H9 (cell line): ENCODE measurements around the gene STXBP1. TPM values are rescaled to one million over a fixed set of nuclear protein-coding genes. Genes with fewer than 3 reads are reported as not detected.

ENCODE experiments used
- DNase-seq: peaks from one replicate; pipeline ENCODE4 v3.0.0-alpha.2; 2017
- H2AFZ ChIP-seq: one replicate; pipeline ENCODE4 v1.6.1; 2013; ENCODE audit warnings: mild to moderate bottlenecking, low read length, control low read depth, moderate library complexity
- H2AK5ac ChIP-seq: 2 replicates; pipeline ENCODE4 v1.6.1; 2013; ENCODE audit warnings: low read length, control low read depth, mixed read lengths; ENCODE audit not compliant: insufficient read length
- H2BK120ac ChIP-seq: one replicate; pipeline ENCODE4 v1.6.1; 2013; ENCODE audit warnings: low read depth, mild to moderate bottlenecking, low read length, control low read depth, inconsistent platforms; ENCODE audit not compliant: poor library complexity, severe bottlenecking
- H2BK12ac ChIP-seq: 2 replicates; pipeline ENCODE4 v1.6.1; 2013; ENCODE audit warnings: low read length, control low read depth, mixed read lengths, low read depth; ENCODE audit not compliant: insufficient read length
- H2BK15ac ChIP-seq: 2 replicates; pipeline ENCODE4 v1.6.1; 2013; ENCODE audit warnings: low read depth, low read length, control low read depth
- H2BK20ac ChIP-seq: one replicate; pipeline ENCODE4 v1.6.1; 2013; ENCODE audit warnings: low read depth, mild to moderate bottlenecking, low read length, control low read depth, inconsistent platforms; ENCODE audit not compliant: poor library complexity, severe bottlenecking
- H2BK5ac ChIP-seq: 2 replicates; pipeline ENCODE4 v1.6.1; 2013; ENCODE audit warnings: low read length, control low read depth, mixed read lengths; ENCODE audit not compliant: insufficient read length
- H3K14ac ChIP-seq: 2 replicates; pipeline ENCODE4 v1.6.1; 2013; ENCODE audit warnings: low read length, control low read depth; ENCODE audit not compliant: insufficient read depth
- H3K18ac ChIP-seq: 2 replicates; pipeline ENCODE4 v1.6.1; 2013; ENCODE audit warnings: low read depth, mild to moderate bottlenecking, mixed read lengths, low read length, control low read depth; ENCODE audit not compliant: insufficient read length
- H3K23ac ChIP-seq: 2 replicates; pipeline ENCODE4 v1.6.1; 2013; ENCODE audit warnings: low read length, control low read depth, mixed read lengths, low read depth; ENCODE audit not compliant: insufficient read length
- H3K23me2 ChIP-seq: 2 replicates; pipeline ENCODE4 v1.6.1; 2013; ENCODE audit warnings: low read depth, mild to moderate bottlenecking, mixed read lengths, low read length, control low read depth; ENCODE audit not compliant: insufficient read length, poor library complexity, severe bottlenecking
- H3K27ac ChIP-seq: 2 replicates; pipeline ENCODE4 v1.5.1; 2013; ENCODE audit warnings: low read length, control low read depth, mixed read lengths, low read depth; ENCODE audit not compliant: insufficient read length
- H3K27me3 ChIP-seq: 2 replicates; pipeline ENCODE4 v1.6.1; 2013; ENCODE audit warnings: low read length, control low read depth, inconsistent platforms; ENCODE audit not compliant: insufficient read depth
- H3K4ac ChIP-seq: 2 replicates; pipeline ENCODE4 v1.6.1; 2013; ENCODE audit warnings: low read depth, mild to moderate bottlenecking, control low read depth, inconsistent platforms, low read length, moderate library complexity
- H3K4me1 ChIP-seq: 2 replicates; pipeline ENCODE4 v1.6.1; 2013; ENCODE audit warnings: low read length, control low read depth, inconsistent platforms; ENCODE audit not compliant: insufficient read depth
- H3K4me2 ChIP-seq: 2 replicates; pipeline ENCODE4 v1.6.1; 2013; ENCODE audit warnings: low read length, control low read depth, mixed read lengths; ENCODE audit not compliant: insufficient read length, insufficient read depth
- H3K56ac ChIP-seq: 2 replicates; pipeline ENCODE4 v1.6.1; 2013; ENCODE audit warnings: low read depth, mild to moderate bottlenecking, mixed read lengths, low read length, control low read depth; ENCODE audit not compliant: insufficient read length
- H3K79me1 ChIP-seq: 2 replicates; pipeline ENCODE4 v1.6.1; 2013; ENCODE audit warnings: low read depth, mild to moderate bottlenecking, moderate library complexity, low read length, control low read depth, inconsistent platforms; ENCODE audit not compliant: insufficient read depth, poor library complexity, severe bottlenecking
- H3K79me2 ChIP-seq: 2 replicates; pipeline ENCODE4 v1.6.1; 2013; ENCODE audit warnings: low read length, control low read depth, inconsistent platforms; ENCODE audit not compliant: insufficient read depth
- H3K9ac ChIP-seq: 2 replicates; pipeline ENCODE4 v1.6.1; 2013; ENCODE audit warnings: low read length, control low read depth, mixed read lengths; ENCODE audit not compliant: insufficient read length; ENCODE audit errors: extremely low read depth
- H3K9me3 ChIP-seq: one replicate; pipeline ENCODE4 v1.6.1; 2013; ENCODE audit warnings: low read depth, low read length, inconsistent platforms; ENCODE audit not compliant: control insufficient read depth
- H3T11ph ChIP-seq: one replicate; pipeline ENCODE4 v1.6.1; 2013; ENCODE audit warnings: mild to moderate bottlenecking, low read length, control low read depth, inconsistent platforms
- H4K20me1 ChIP-seq: one replicate; pipeline ENCODE4 v1.6.1; 2013; ENCODE audit not compliant: control insufficient read depth, insufficient read length, insufficient read depth
- H4K5ac ChIP-seq: 2 replicates; pipeline ENCODE4 v1.6.1; 2013; ENCODE audit warnings: low read depth, mild to moderate bottlenecking, mixed read lengths, low read length, control low read depth; ENCODE audit not compliant: insufficient read length
- H4K8ac ChIP-seq: replicated peaks from 2 replicates; pipeline ENCODE4 v1.6.1; 2013; ENCODE audit warnings: low read length, control low read depth, mixed read lengths, low read depth; ENCODE audit not compliant: insufficient read length
- H4K91ac ChIP-seq: 2 replicates; pipeline ENCODE4 v1.6.1; 2013; ENCODE audit warnings: low read depth, mild to moderate bottlenecking, moderate library complexity, mixed read lengths, low read length, control low read depth; ENCODE audit not compliant: insufficient read length
- H3K27ac Mint-ChIP-seq, 3 experiments: 2 replicates in 2 of 3; 3 replicates in 1 of 3; pipeline ENCODE4 v1.8.0; 2020 to 2021; ENCODE audit warnings: mixed read lengths in 3 of 3, mild to moderate bottlenecking in 1 of 3, moderate library complexity in 1 of 3
- H3K27me3 Mint-ChIP-seq: 2 replicates; pipeline ENCODE4 v1.8.0; 2021; ENCODE audit warnings: low read depth, mild to moderate bottlenecking, moderate library complexity, mixed read lengths
- H3K36me3 Mint-ChIP-seq, 3 experiments: 2 replicates in 2 of 3; 3 replicates in 1 of 3; pipeline ENCODE4 v1.8.0; 2020 to 2021; ENCODE audit warnings: low read depth in 3 of 3, mixed read lengths in 3 of 3; ENCODE audit not compliant: insufficient read depth in 1 of 3
- H3K4me1 Mint-ChIP-seq, 2 experiments: 2 replicates each; pipeline ENCODE4 v1.8.0; 2020; ENCODE audit warnings: mixed read lengths in 2 of 2
- H3K4me3 Mint-ChIP-seq, 2 experiments: 2 replicates in 1 of 2; 3 replicates in 1 of 2; pipeline ENCODE4 v1.8.0; 2020 to 2021; ENCODE audit warnings: mild to moderate bottlenecking in 2 of 2, mixed read lengths in 2 of 2, moderate library complexity in 1 of 2
- H3K9me3 Mint-ChIP-seq, 2 experiments: 2 replicates in 1 of 2; 3 replicates in 1 of 2; pipeline ENCODE4 v1.8.0; 2020; ENCODE audit warnings: mild to moderate bottlenecking in 2 of 2, mixed read lengths in 2 of 2, moderate library complexity in 1 of 2
- CTCF ChIP-seq: fragments of 200-600 bp; sonication (generic); conservative IDR thresholded peaks from 3 replicates; pipeline ENCODE4 v1.8.0; 2021; ENCODE audit warnings: antibody characterized with exemption, mild to moderate bottlenecking
- WGBS: extraction: QIAGEN DNeasy Blood & Tissue Kit; methylation state at CpG from one replicate; pipeline ENCODE4 v1.1.7; 2013; ENCODE audit warnings: missing lambda C conversion rate, low lambda C conversion rate, mixed read lengths; ENCODE audit not compliant: insufficient read length; ENCODE audit errors: extremely low coverage; 5-methylcytosine and 5-hydroxymethylcytosine counted together
- total RNA-seq: library from RNA; stranded (reverse); gene quantifications from 2 replicates; pipeline ENCODE4 v1.2.1, GENCODE V29; 2021

STXBP1 gene
- total RNA-seq, 1 experiment from 2014 or later = 22.3 TPM

DNA sequence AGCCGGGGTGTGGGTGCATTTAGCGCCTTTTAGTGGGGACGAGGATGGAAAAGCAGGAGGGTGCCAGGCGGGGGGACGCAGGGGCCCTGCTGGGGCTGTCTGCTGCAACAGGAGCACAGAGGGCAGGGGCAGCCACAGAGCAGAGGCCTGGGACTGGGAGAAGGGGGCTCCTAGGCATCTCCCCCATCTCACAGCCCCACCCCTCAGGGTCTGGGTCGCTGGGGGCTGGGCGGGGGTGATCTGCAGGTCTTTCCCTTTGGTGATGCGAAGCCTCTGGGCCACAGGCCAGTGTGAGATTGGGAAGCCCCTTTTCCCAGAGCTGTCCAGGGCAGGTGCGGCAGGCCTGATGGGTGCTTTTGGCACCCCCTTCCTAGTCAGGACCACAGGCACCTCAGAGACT lies 118.2 kb downstream of the STXBP1 start:
- no peak overlapping the region for H3K4me2 ChIP-seq
- H2AFZ ChIP-seq = no peak overlapping the region
- H3K4ac ChIP-seq = no peak overlapping the region
- H3K4me3 Mint-ChIP-seq = no peak overlapping the region
- no peak overlapping the region for H3K9ac ChIP-seq
- no peaks in the 10 kb centered on the region; a peak in 1 of 7 replicates for H3K36me3 Mint-ChIP-seq
- H3K18ac ChIP-seq = no peak overlapping the region
- peak overlapping the region in 1 of 3 experiments; percentile 31; a peak in 1 of 7 replicates for H3K27ac Mint-ChIP-seq
- H2BK12ac ChIP-seq = no peak overlapping the region
- no peak overlapping the region for H2BK20ac ChIP-seq
- H3K79me2 ChIP-seq = no peaks in the 10 kb centered on the region
- no peak overlapping the region for H3K27ac ChIP-seq
- H3K4me1 ChIP-seq = no peaks in the 10 kb centered on the region
- no peak overlapping the region for H3T11ph ChIP-seq
- H3K79me1 ChIP-seq = no peaks in the 10 kb centered on the region
- no peak overlapping the region for H2AK5ac ChIP-seq
- no peak overlapping the region for H3K14ac ChIP-seq
- H3K4me1 Mint-ChIP-seq = peaks cover 6 to 8% of the 10 kb centered on the region in 2 experiments
- DNase-seq = no peak
- H3K23ac ChIP-seq = no peak overlapping the region
- no peak overlapping the region for H3K56ac ChIP-seq
- H4K20me1 ChIP-seq = no peaks in the 10 kb centered on the region
- H4K8ac ChIP-seq = no peak overlapping the region
- H2BK120ac ChIP-seq = no peak overlapping the region
- no peaks in the 10 kb centered on the region for H3K27me3 ChIP-seq
- no peak overlapping the region for H2BK15ac ChIP-seq
- no peak overlapping the region for H2BK5ac ChIP-seq
- H4K91ac ChIP-seq = no peak overlapping the region
- H3K9me3 ChIP-seq = no peaks in the 10 kb centered on the region
- no peaks in the 10 kb centered on the region for H3K9me3 Mint-ChIP-seq
- no CpG with 5 or more reads among the region's 9 CpGs for WGBS
- no peaks in the 10 kb centered on the region for H3K23me2 ChIP-seq
- TF ChIP-seq CTCF = no peak
- H4K5ac ChIP-seq = no peak overlapping the region
- H3K27me3 Mint-ChIP-seq = no peaks in the 10 kb centered on the region
